Vagina (tissue), 2 donors: ENCODE measurements around the gene KRT7. TPM values are rescaled to one million over a fixed set of nuclear protein-coding genes. Genes with fewer than 3 reads are reported as not detected.

Experiments
- DNase-seq, 2 donors: peaks; one replicate each; pipeline ENCODE4 v3.0.0-alpha.2; 2017; ENCODE audit errors: extremely low spot score in 2 of 2
- H3K27ac ChIP-seq: fragments of 200-600 bp; sonication (generic); one replicate; pipeline ENCODE4 v1.5.1; 2019
- H3K27me3 ChIP-seq: fragments of 200-600 bp; sonication (generic); one replicate; pipeline ENCODE4 v1.5.1; 2019
- H3K36me3 ChIP-seq, 2 donors: fragments of 200-600 bp; sonication (generic); one replicate each; pipeline ENCODE4 v1.5.1; 2017 to 2019
- H3K4me1 ChIP-seq: fragments of 200-600 bp; sonication (generic); one replicate; pipeline ENCODE4 v1.5.1; 2019
- H3K4me3 ChIP-seq, 2 donors: fragments of 200-600 bp; sonication (generic); 1 replicate in 1 of 2; 2 replicates in 1 of 2; pipeline ENCODE4 v1.5.1; 2016 to 2019
- H3K9me3 ChIP-seq: fragments of 200-600 bp; sonication (generic); one replicate; pipeline ENCODE4 v1.5.1; 2019
- POLR2A ChIP-seq, 2 donors: fragments of 450-650 bp; IDR thresholded peaks; one replicate each; pipeline ENCODE4 v1.6.1; 2017; ENCODE audit warnings: antibody characterized with exemption in 2 of 2, mild to moderate bottlenecking in 2 of 2, moderate library complexity in 2 of 2
- POLR2AphosphoS5 ChIP-seq, 2 donors: sonication (generic); formaldehyde crosslinking; IDR thresholded peaks; one replicate each; pipeline ENCODE4 v1.9.0; 2017; ENCODE audit warnings: antibody characterized with exemption in 2 of 2, mild to moderate bottlenecking in 2 of 2, low read depth in 1 of 2; ENCODE audit not compliant: insufficient read depth in 1 of 2
- intact Hi-C: fragments of 100-400 bp; cut with DNase I; formaldehyde crosslinking; loops from one replicate; pipeline ENCODE4 v1.15.1; 2023
- total RNA-seq: library from RNA; depleted of rRNA; stranded (reverse); fragments of >200 nt; gene quantifications from one replicate; pipeline ENCODE4 v1.2.3, GENCODE V29; 2016
- TF ChIP-seq, protein P1 (sequence below), 3 experiments: fragments of 450-650 bp in 2 of 3; fragments of 200-600 bp in 1 of 3; sonication (generic) in 1 of 3; IDR thresholded peaks; one replicate each; pipeline ENCODE4 v1.5.1; 2017 to 2019; ENCODE audit warnings: antibody characterized with exemption in 3 of 3, mild to moderate bottlenecking in 2 of 3, moderate library complexity in 2 of 3

KRT7 gene
- total RNA-seq, 1 donor from 2014 or later: 7.6 TPM

GRCh38 chr12:52225752-52226151 is 7.3 kb upstream of the KRT7 start:
- no peaks in the 10 kb centered on the region for H3K9me3 ChIP-seq
- TF ChIP-seq, protein P1, sequence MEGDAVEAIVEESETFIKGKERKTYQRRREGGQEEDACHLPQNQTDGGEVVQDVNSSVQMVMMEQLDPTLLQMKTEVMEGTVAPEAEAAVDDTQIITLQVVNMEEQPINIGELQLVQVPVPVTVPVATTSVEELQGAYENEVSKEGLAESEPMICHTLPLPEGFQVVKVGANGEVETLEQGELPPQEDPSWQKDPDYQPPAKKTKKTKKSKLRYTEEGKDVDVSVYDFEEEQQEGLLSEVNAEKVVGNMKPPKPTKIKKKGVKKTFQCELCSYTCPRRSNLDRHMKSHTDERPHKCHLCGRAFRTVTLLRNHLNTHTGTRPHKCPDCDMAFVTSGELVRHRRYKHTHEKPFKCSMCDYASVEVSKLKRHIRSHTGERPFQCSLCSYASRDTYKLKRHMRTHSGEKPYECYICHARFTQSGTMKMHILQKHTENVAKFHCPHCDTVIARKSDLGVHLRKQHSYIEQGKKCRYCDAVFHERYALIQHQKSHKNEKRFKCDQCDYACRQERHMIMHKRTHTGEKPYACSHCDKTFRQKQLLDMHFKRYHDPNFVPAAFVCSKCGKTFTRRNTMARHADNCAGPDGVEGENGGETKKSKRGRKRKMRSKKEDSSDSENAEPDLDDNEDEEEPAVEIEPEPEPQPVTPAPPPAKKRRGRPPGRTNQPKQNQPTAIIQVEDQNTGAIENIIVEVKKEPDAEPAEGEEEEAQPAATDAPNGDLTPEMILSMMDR (IDR thresholded peaks at IDR 0.05): no peak
- TF ChIP-seq POLR2AphosphoS5 (IDR thresholded peaks at IDR 0.05; ENCODE audit: insufficient read depth in 1 of 2, low read depth in 1 of 2): no peak
- no peak for TF ChIP-seq POLR2A (IDR thresholded peaks at IDR 0.05)
- no peaks in the 10 kb centered on the region for H3K36me3 ChIP-seq
- no peak for DNase-seq
- no peaks in the 10 kb centered on the region for H3K4me1 ChIP-seq
- no peak overlapping the region for H3K27ac ChIP-seq
- no peaks in the 10 kb centered on the region for H3K27me3 ChIP-seq
- intact Hi-C loops: no loop called here
- no peak overlapping the region for H3K4me3 ChIP-seq

- Histone ChIP-seq H3K9me3 (no peaks in the 10 kb centered on the region), H3K27ac (no peak overlapping the region), H3K36me3 (no peaks in the 10 kb centered on the region), H3K27me3 (no peaks in the 10 kb centered on the region), H3K4me1 (peaks cover 7% of the 10 kb centered on the region), H3K4me3 (no peak overlapping the region)
- DNase-seq: no peak
- intact Hi-C loops: no loop called here
- TF ChIP-seq POLR2AphosphoS5 (IDR thresholded peaks at IDR 0.05; ENCODE audit: insufficient read depth in 1 of 2, low read depth in 1 of 2) (no peak), POLR2A (IDR thresholded peaks at IDR 0.05) (no peak)
- TF ChIP-seq, protein P1 (IDR thresholded peaks at IDR 0.05): no peak
Measured at GRCh38 chr12:52226446-52226845, 6.6 kb upstream of the KRT7 start.

- intact Hi-C loops: no loop called here
- Histone ChIP-seq H3K27ac (no peak overlapping the region), H3K4me1 (peaks cover 18% of the 10 kb centered on the region), H3K27me3 (no peaks in the 10 kb centered on the region), H3K4me3 (no peak overlapping the region), H3K36me3 (no peaks in the 10 kb centered on the region), H3K9me3 (no peaks in the 10 kb centered on the region)
- DNase-seq: no peak
- TF ChIP-seq POLR2A (IDR thresholded peaks at IDR 0.05) (no peak), POLR2AphosphoS5 (IDR thresholded peaks at IDR 0.05; ENCODE audit: insufficient read depth in 1 of 2, low read depth in 1 of 2) (no peak)
- TF ChIP-seq, protein P1 (IDR thresholded peaks at IDR 0.05): no peak
Measured at GRCh38 chr12:52227606-52228166, 5.4 kb upstream of the KRT7 start.

GRCh38 chr12:52228366-52228765 is 4.7 kb upstream of the KRT7 start:
- H3K27ac ChIP-seq: no peak overlapping the region
- intact Hi-C loops: no loop called here
- no peak overlapping the region for H3K4me3 ChIP-seq
- no peaks in the 10 kb centered on the region for H3K27me3 ChIP-seq
- TF ChIP-seq POLR2A (IDR thresholded peaks at IDR 0.05): no peak
- TF ChIP-seq, protein P1 (IDR thresholded peaks at IDR 0.05): no peak
- TF ChIP-seq POLR2AphosphoS5 (IDR thresholded peaks at IDR 0.05; ENCODE audit: insufficient read depth in 1 of 2, low read depth in 1 of 2): no peak
- no peak for DNase-seq
- H3K9me3 ChIP-seq: no peaks in the 10 kb centered on the region
- peaks cover 25% of the 10 kb centered on the region for H3K4me1 ChIP-seq
- no peaks in the 10 kb centered on the region for H3K36me3 ChIP-seq

GRCh38 chr12:52228931-52229330 is 4.1 kb upstream of the KRT7 start:
- no peak overlapping the region for H3K27ac ChIP-seq
- H3K36me3 ChIP-seq: no peaks in the 10 kb centered on the region
- no peaks in the 10 kb centered on the region for H3K9me3 ChIP-seq
- intact Hi-C loops: no loop called here
- DNase-seq: no peak
- no peak overlapping the region for H3K4me3 ChIP-seq
- peaks cover 30% of the 10 kb centered on the region for H3K4me1 ChIP-seq
- no peaks in the 10 kb centered on the region for H3K27me3 ChIP-seq
- no peak for TF ChIP-seq POLR2A (IDR thresholded peaks at IDR 0.05)
- no peak for TF ChIP-seq POLR2AphosphoS5 (IDR thresholded peaks at IDR 0.05; ENCODE audit: insufficient read depth in 1 of 2, low read depth in 1 of 2)
- TF ChIP-seq, protein P1 (IDR thresholded peaks at IDR 0.05): no peak
